Dendritic cell treated with granulocyte-macrophage colony-stimulating factor and Interleukin-4, amounts not matched to agents 40 ng/mL and 50 ng/mL, for 4 days (primary cell): ENCODE data around the gene MADD.

Experiments used
- H3K27ac Mint-ChIP-seq: one replicate; pipeline ENCODE4 v1.8.0; 2022; ENCODE audit warnings: mild to moderate bottlenecking, mixed read lengths
- H3K27me3 Mint-ChIP-seq: one replicate; pipeline ENCODE4 v1.8.0; 2022; ENCODE audit warnings: mild to moderate bottlenecking, mixed read lengths
- H3K36me3 Mint-ChIP-seq: one replicate; pipeline ENCODE4 v1.8.0; 2022; ENCODE audit warnings: low read depth, mixed read lengths
- H3K4me1 Mint-ChIP-seq: one replicate; pipeline ENCODE4 v1.8.0; 2022; ENCODE audit warnings: low read depth, mixed read lengths
- H3K4me3 Mint-ChIP-seq: one replicate; pipeline ENCODE4 v1.8.0; 2022; ENCODE audit warnings: mild to moderate bottlenecking, moderate library complexity, mixed read lengths
- H3K9me3 Mint-ChIP-seq: one replicate; pipeline ENCODE4 v1.8.0; 2022; ENCODE audit warnings: mixed read lengths
- intact Hi-C: fragments of 100-400 bp; cut with micrococcal nuclease; formaldehyde crosslinking; loops from one replicate; pipeline ENCODE4 v1.15.0; 2022

Gene MADD

DNA sequence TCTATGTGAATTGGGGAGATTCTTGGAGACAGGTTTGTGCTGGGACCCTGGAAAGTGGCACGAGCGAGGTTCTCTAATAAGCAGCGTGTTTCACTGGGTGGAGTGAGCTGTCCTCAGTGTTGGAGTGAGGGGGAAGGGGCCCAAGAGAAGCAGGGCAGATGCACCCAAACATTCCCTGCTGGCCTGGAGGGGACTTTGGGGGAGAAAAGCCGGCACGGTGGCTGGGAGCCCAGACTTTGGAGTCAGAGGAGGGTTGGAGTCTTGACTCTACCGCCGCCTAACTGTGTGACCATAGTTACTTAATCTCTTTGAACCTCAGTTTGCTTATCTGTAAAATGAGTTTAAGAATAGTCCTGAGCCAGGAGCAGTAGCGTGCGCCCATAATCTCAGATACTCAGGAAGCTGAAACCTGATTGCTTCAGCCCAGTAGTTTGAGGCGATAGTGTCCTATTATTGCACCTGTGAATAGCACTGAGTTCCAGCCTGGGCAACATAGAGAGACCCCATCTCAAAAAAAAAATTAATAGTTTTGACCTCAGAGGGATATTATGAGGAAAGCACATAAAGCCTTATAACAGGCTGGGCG is 11.5 kb upstream of the MADD start:
- peak overlapping the region; percentile 86 for H3K27ac Mint-ChIP-seq
- peak overlapping the region; percentile 77 for H3K4me3 Mint-ChIP-seq
- H3K9me3 Mint-ChIP-seq, result no peaks in the 10 kb centered on the region
- intact Hi-C loops, result loop anchor here (5.0 kb wide), 1 partner anchor 41 kb away; no protein-coding TSS in a partner anchor
- H3K36me3 Mint-ChIP-seq, result peaks cover 34% of the 10 kb centered on the region
- peaks cover 51% of the 10 kb centered on the region for H3K4me1 Mint-ChIP-seq
- H3K27me3 Mint-ChIP-seq, result no peaks in the 10 kb centered on the region

DNA sequence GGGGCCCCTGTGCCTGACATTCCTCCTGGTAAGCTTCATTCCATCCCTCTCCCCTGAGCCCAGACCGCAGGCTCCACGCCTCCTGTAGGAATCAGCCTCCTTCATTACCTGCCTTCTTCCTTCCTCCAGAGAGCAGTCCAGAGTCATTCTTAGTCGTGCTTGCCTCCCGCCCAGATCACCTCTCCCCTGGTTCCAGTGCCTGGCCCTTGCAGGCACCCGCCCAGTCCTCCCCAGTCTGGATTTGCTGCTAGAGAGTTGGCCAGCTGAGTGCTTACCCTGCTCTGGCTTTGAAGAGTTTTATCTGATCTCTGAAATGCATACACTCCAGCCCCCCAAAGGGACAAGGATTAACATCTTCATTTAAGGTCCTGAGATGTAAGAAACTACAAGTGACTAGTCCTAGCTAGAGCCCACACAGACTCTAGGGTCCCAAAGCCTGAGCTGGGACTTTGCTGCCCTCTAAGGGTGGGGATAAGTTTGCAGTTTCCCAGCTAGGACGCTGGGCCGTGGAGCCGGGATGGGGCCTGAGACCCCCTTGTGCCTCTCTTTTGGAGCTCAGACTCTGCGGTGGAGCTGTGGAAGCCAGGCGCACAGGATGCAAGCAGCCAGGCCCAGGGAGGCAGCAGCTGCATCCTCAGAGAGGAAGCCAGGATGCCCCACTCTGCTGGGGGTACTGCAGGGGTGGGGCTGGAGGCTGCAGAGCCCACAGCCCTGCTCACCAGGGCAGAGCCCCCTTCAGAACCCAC is 10.5 kb upstream of the MADD start:
- Mint-ChIP-seq H3K9me3 (no peaks in the 10 kb centered on the region), H3K4me1 (peaks cover 43% of the 10 kb centered on the region), H3K27me3 (no peaks in the 10 kb centered on the region), H3K27ac (peak overlapping the region; percentile 55), H3K4me3 (peak overlapping the region; percentile 43), H3K36me3 (peaks cover 40% of the 10 kb centered on the region)
- intact Hi-C loops, result loop anchor here (5.0 kb wide), 1 partner anchor 42 kb away; no protein-coding TSS in a partner anchor

DNA sequence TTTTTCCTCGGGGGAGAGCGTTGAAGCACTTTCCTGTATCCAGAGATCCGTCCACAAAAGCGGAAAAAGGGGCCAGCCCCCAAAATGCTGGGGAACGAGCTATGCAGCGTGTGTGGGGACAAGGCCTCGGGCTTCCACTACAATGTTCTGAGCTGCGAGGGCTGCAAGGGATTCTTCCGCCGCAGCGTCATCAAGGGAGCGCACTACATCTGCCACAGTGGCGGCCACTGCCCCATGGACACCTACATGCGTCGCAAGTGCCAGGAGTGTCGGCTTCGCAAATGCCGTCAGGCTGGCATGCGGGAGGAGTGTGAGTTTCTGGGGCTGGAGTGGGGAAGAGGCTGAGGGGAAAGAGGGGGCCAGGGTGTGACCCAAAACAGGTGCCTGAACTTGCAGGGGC is 9.6 kb upstream of the MADD start:
- intact Hi-C loops, result no loop called here
- peak overlapping the region; percentile 5 for H3K27ac Mint-ChIP-seq
- no peak overlapping the region for H3K4me3 Mint-ChIP-seq
- no peaks in the 10 kb centered on the region for H3K27me3 Mint-ChIP-seq
- peaks cover 36% of the 10 kb centered on the region for H3K4me1 Mint-ChIP-seq
- peaks cover 40% of the 10 kb centered on the region for H3K36me3 Mint-ChIP-seq
- no peaks in the 10 kb centered on the region for H3K9me3 Mint-ChIP-seq

DNA sequence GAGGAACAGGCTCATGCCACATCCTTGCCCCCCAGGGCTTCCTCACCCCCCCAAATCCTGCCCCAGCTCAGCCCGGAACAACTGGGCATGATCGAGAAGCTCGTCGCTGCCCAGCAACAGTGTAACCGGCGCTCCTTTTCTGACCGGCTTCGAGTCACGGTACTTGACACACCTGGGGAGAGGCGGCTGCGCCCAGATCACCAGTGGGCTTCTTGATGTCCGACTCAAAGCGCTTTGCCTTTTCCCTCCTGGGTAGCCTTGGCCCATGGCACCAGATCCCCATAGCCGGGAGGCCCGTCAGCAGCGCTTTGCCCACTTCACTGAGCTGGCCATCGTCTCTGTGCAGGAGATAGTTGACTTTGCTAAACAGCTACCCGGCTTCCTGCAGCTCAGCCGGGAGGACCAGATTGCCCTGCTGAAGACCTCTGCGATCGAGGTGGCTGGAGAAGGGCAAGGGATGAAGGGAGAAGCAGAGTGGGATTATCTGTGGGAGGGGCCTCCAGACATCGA is 8.6 kb upstream of the MADD start:
- Mint-ChIP-seq H3K4me3 (no peak overlapping the region), H3K27ac (no peak overlapping the region), H3K36me3 (peaks cover 41% of the 10 kb centered on the region), H3K27me3 (no peaks in the 10 kb centered on the region), H3K9me3 (no peaks in the 10 kb centered on the region), H3K4me1 (peaks cover 32% of the 10 kb centered on the region)
- intact Hi-C loops, result no loop called here

DNA sequence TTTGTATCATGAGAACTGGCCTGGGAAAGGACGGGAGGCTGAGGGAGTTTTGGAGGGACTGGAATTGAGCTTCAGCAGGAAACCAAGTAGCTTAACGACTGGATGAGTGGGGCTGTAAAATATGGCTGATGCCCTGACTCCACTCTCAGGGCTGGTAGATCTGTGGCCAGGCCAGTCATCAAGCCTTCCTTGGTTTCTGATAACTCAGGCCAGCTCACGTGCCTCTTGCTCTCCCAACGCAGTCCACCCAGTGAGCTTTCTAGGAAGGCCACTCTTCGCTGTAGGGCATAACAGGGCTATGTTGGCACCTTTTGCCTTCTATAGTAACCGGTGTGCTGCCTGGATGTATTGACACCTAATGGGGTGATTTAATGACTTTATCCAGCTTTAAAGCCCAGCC is 5.8 kb upstream of the MADD start:
- intact Hi-C loops, result no loop called here
- H3K4me1 Mint-ChIP-seq, result peaks cover 32% of the 10 kb centered on the region
- H3K36me3 Mint-ChIP-seq, result peaks cover 49% of the 10 kb centered on the region
- H3K27me3 Mint-ChIP-seq, result no peaks in the 10 kb centered on the region
- no peaks in the 10 kb centered on the region for H3K9me3 Mint-ChIP-seq
- no peak overlapping the region for H3K4me3 Mint-ChIP-seq
- no peak overlapping the region for H3K27ac Mint-ChIP-seq

DNA sequence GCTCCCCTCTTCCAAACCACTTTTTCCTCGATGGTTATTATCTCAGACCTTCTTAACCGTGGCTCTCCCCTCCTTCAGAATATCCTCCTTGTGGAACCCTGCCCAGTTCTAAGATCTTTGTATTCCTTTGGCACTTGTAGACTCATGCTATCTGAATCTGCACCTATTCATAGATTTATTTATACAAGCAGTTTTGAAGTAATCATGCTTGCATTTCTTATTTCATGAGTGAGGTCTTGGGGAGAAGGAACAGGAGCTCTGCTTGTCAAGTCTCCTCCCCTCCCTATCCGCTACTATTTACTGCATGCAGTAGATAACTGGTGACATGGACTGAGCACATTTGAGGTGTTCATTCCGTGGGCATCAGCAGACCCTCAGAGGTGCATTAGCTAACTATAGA is 5.4 kb upstream of the MADD start:
- intact Hi-C loops, result no loop called here
- H3K4me1 Mint-ChIP-seq, result peaks cover 31% of the 10 kb centered on the region
- no peaks in the 10 kb centered on the region for H3K9me3 Mint-ChIP-seq
- no peaks in the 10 kb centered on the region for H3K27me3 Mint-ChIP-seq
- H3K4me3 Mint-ChIP-seq, result no peak overlapping the region
- peaks cover 52% of the 10 kb centered on the region for H3K36me3 Mint-ChIP-seq
- no peak overlapping the region for H3K27ac Mint-ChIP-seq

DNA sequence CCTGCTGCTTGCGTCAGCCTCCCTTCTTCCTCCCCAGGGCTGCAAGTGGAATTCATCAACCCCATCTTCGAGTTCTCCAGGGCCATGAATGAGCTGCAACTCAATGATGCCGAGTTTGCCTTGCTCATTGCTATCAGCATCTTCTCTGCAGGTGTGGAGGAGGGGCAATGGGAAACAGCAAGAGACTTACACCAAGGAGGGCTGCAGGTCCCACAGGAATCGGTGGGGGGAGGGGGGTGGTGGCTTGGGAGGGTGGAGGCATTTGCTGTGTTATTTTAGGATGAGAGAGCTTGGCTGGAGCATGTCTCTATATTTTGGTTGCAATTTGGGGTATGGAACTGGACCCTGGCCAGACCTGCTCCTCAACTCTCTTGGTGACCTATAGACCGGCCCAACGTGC is 2.1 kb upstream of the MADD start:
- Mint-ChIP-seq H3K27ac (peak overlapping the region; percentile 93), H3K27me3 (no peaks in the 10 kb centered on the region), H3K9me3 (no peaks in the 10 kb centered on the region), H3K4me3 (no peak overlapping the region), H3K36me3 (peaks cover 35% of the 10 kb centered on the region), H3K4me1 (peaks cover 51% of the 10 kb centered on the region)
- intact Hi-C loops, result no loop called here

DNA sequence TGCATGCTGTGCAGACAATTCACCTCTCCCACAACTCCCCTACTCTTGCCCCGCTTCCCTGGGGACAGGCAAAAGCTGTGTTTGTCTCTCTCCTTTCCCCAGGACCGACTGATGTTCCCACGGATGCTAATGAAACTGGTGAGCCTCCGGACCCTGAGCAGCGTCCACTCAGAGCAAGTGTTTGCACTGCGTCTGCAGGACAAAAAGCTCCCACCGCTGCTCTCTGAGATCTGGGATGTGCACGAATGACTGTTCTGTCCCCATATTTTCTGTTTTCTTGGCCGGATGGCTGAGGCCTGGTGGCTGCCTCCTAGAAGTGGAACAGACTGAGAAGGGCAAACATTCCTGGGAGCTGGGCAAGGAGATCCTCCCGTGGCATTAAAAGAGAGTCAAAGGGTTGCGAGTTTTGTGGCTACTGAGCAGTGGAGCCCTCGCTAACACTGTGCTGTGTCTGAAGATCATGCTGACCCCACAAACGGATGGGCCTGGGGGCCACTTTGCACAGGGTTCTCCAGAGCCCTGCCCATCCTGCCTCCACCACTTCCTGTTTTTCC is 1.4 kb upstream of the MADD start:
- Mint-ChIP-seq H3K9me3 (no peaks in the 10 kb centered on the region), H3K4me3 (peak overlapping the region; percentile 93), H3K27ac (peak overlapping the region; percentile 93), H3K36me3 (peaks cover 34% of the 10 kb centered on the region), H3K4me1 (peaks cover 52% of the 10 kb centered on the region), H3K27me3 (no peaks in the 10 kb centered on the region)
- intact Hi-C loops, result loop anchor here (1.0 kb wide), 3 partner anchors 23 to 91 kb away; partner anchors contain the start of gene DDB2

DNA sequence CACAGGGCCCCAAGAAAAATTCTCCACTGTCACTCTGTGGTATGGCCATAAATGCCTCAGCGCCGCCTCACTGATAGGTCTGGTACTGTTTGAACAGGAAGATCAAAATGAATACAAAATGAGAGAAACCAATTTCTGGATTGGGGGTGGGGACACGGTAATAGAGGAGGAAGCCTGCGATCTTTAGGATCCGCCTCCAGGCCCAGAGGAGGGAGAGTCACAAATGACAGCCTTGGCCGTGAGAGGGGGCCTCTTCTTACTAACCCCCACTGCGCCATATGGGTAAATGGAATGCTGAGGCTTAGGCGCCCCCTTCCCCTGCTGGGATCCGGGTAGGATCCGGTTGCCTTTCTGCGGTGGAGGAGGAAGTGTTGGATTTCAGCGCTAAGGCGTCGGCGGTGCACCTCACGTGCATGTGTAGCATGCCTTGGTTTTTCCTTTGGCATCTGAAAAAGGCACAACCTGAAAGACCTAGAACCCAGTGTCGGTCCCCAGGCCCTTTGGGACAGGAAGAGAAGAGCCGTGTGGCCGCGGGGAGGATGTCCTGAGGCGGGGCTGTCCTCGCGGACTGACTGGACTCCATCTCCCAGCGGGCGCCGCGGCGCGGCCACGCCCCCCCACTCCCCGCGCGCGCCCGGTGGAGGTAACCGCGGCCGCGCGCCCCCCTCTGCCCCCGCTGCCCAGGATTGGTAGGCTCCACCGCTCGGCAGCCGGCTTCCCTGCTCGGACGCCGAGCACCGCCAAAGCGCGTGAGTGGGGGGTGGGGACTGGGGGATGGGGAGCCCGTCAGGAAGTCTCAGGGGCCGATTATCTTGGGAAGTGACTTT is 718 bp upstream of the MADD start:
- H3K4me3 Mint-ChIP-seq, result peak overlapping the region; percentile 93
- peaks cover 35% of the 10 kb centered on the region for H3K36me3 Mint-ChIP-seq
- no peaks in the 10 kb centered on the region for H3K9me3 Mint-ChIP-seq
- H3K4me1 Mint-ChIP-seq, result peaks cover 52% of the 10 kb centered on the region
- H3K27ac Mint-ChIP-seq, result peak overlapping the region; percentile 93
- H3K27me3 Mint-ChIP-seq, result no peaks in the 10 kb centered on the region
- intact Hi-C loops, result loop anchor here (1.0 kb wide), 3 partner anchors 24 to 92 kb away; partner anchors contain the start of gene DDB2

DNA sequence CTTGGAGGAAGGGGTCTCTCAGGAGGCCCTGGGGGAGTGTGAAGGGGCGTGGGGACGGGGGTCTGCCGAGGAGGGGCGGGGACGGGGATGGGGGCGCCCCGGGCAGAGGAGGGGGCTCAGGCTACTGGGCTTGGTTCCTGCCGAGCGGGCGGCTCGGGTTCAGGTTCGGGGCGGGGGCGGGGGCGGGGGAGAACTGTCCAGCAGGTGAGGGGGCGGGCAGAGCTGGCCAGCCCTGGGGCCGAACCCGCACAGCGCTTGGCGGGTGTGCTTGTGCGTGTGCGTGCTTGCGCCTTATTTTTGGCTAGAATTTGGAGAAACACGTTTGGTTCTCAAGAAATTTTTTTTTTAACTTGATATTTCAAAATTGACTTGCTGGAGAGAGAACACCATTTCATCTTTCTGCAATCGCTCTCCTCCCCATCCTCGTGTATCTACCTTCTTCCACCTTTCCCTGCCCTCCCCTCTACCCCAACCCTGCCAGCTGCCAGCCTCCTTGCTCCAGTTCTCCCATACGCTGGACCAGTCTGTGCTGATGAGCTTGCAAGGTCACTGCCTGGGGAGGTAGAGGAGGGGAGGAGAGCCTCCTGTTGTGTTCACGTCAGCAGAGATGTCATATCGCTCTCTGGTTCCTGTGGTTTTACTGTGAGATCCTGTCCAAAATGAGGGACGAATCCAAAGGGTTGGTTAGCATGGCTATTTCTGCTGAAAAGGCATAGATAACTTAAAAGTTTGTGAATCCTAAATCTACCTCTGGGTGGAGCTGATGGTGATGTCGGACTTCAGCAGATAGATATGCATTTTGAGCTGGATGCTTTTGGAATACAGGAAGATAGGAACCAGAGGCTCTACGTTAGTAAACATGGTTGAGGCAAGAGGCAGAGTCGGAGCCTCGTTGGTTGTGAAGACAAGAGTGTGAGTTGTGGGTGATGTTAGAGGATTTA is 668 bp downstream of the MADD start:
- peak overlapping the region; percentile 93 for H3K27ac Mint-ChIP-seq
- peaks cover 49% of the 10 kb centered on the region for H3K36me3 Mint-ChIP-seq
- H3K4me3 Mint-ChIP-seq, result peak overlapping the region; percentile 93
- H3K9me3 Mint-ChIP-seq, result no peaks in the 10 kb centered on the region
- intact Hi-C loops, result loop anchor here (5.0 kb wide), 1 partner anchor 38 kb away; no protein-coding TSS in a partner anchor
- peaks cover 48% of the 10 kb centered on the region for H3K4me1 Mint-ChIP-seq
- H3K27me3 Mint-ChIP-seq, result no peaks in the 10 kb centered on the region

DNA sequence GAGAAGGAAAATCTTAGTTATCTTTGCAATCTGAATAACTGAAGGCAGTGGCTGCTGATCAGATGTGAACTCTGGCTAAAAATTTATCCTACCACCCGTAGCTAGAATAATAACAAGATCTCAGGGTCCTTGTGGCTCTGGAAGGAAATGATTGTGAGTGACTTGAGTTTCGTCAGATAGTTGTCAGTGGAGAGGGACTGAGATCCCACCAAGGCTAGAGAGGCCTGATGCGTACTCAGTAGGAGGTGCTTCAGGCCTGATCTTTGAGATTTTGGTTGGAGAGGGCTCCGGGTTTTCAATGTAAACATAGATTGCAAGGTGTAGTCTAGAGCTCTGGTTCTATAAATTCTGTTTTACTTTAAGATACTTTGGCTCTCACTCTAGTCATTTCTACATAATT is 1.4 kb downstream of the MADD start:
- Mint-ChIP-seq H3K36me3 (peaks cover 56% of the 10 kb centered on the region), H3K27ac (peak overlapping the region; percentile 93), H3K4me3 (peak overlapping the region; percentile 61), H3K27me3 (no peaks in the 10 kb centered on the region), H3K4me1 (peaks cover 48% of the 10 kb centered on the region), H3K9me3 (no peaks in the 10 kb centered on the region)
- intact Hi-C loops, result loop anchor here (5.0 kb wide), 1 partner anchor 39 kb away; no protein-coding TSS in a partner anchor

DNA sequence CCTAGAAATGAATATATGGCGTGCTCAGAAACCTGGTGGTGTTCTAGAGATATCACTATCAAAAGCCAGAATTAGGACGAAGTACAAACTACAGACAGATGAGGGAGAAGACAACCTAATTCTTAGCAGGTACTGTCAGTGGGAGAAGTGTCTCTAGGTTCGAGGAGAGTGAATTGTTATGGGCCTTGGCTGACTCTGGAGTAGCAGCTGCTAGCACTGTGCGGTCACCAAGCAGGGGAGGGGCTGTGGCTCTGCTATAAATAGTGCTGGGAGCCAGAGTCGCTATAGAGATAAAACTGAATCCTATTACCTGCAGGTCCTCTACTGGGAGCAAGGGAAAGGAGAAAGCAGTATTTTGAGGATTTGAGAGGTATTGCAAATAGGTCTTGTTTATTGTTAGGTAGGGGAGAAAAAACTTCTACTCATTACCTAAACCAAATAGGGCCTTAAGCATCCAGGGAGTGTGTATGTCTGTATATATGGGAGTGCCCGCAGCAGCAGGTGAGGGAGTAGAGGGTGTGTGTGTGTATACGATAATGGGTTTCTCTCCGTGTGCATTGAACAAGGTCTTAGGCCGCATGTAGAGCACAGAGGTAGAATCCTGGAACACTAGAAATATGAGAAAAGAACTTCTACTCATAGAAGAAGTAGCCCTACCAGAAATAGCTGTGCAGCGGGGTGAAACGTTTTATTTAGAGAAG is 2.2 kb downstream of the MADD start:
- H3K27me3 Mint-ChIP-seq, result no peaks in the 10 kb centered on the region
- no peak overlapping the region for H3K27ac Mint-ChIP-seq
- intact Hi-C loops, result loop anchor here (5.0 kb wide), 1 partner anchor 40 kb away; no protein-coding TSS in a partner anchor
- H3K9me3 Mint-ChIP-seq, result no peaks in the 10 kb centered on the region
- H3K36me3 Mint-ChIP-seq, result peaks cover 58% of the 10 kb centered on the region
- peaks cover 48% of the 10 kb centered on the region for H3K4me1 Mint-ChIP-seq
- no peak overlapping the region for H3K4me3 Mint-ChIP-seq
